Transverse colon (tissue), 4 donors: ENCODE data around the gene IGF2BP3.

Experiments
- POLR2A ChIP-seq: fragments of 450-650 bp; IDR thresholded peaks from one replicate; pipeline ENCODE4 v1.6.1; 2016; ENCODE audit warnings: antibody characterized with exemption, mild to moderate bottlenecking, moderate library complexity
- POLR2AphosphoS5 ChIP-seq, 3 donors: sonication (generic); formaldehyde crosslinking; IDR thresholded peaks; one replicate each; pipeline ENCODE4 v1.6.1; 2016; ENCODE audit warnings: antibody characterized with exemption in 3 of 3
- TF ChIP-seq, protein P1 (sequence below), 5 experiments: fragments of 200-600 bp in 3 of 5; fragments of 450-650 bp in 2 of 5; sonication (generic) in 3 of 5; IDR thresholded peaks; 1 replicate in 2 of 5; 2 replicates in 3 of 5; pipeline ENCODE4 v1.5.1; 2016 to 2017; ENCODE audit warnings: antibody characterized with exemption in 5 of 5, inconsistent platforms in 3 of 5, mild to moderate bottlenecking in 2 of 5, moderate library complexity in 1 of 5

- TF ChIP-seq, protein P1, sequence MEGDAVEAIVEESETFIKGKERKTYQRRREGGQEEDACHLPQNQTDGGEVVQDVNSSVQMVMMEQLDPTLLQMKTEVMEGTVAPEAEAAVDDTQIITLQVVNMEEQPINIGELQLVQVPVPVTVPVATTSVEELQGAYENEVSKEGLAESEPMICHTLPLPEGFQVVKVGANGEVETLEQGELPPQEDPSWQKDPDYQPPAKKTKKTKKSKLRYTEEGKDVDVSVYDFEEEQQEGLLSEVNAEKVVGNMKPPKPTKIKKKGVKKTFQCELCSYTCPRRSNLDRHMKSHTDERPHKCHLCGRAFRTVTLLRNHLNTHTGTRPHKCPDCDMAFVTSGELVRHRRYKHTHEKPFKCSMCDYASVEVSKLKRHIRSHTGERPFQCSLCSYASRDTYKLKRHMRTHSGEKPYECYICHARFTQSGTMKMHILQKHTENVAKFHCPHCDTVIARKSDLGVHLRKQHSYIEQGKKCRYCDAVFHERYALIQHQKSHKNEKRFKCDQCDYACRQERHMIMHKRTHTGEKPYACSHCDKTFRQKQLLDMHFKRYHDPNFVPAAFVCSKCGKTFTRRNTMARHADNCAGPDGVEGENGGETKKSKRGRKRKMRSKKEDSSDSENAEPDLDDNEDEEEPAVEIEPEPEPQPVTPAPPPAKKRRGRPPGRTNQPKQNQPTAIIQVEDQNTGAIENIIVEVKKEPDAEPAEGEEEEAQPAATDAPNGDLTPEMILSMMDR (IDR thresholded peaks at IDR 0.05) = no peak
- TF ChIP-seq POLR2AphosphoS5 (IDR thresholded peaks at IDR 0.05) = no peak
- no peak for TF ChIP-seq POLR2A
Measured at GRCh38 chr7:23410446-23411183, 59.7 kb downstream of the IGF2BP3 start.
